BJ (cell line): Measurements from ENCODE around the gene OLFML3. TPM values are rescaled to one million over a fixed set of nuclear protein-coding genes. Genes with fewer than 3 reads are reported as not detected.
"Not testable (repeated sequence)": the region's sequence is repeated elsewhere in the genome, so short reads cannot be mapped to it uniquely, and the experiment has no call there.

Source experiments
- CTCF ChIA-PET: fragments of 350-600 bp; formaldehyde crosslinking; extraction: SDS; loops from one replicate; lab custom pipeline; 2021; ENCODE audit warnings: antibody characterized with exemption, inconsistent platforms; lab: Yijun Ruan, JAX
- POLR2A ChIA-PET: fragments of 300-600 bp; sonication (Branson Sonifier 250); formaldehyde crosslinking; extraction: SDS; loops from one replicate; lab custom pipeline; 2021; ENCODE audit warnings: antibody characterized with exemption; lab: Charles Lee
- DNase-seq: peaks from one replicate; pipeline ENCODE4 v3.0.0-alpha.2; 2011; ENCODE audit warnings: low read depth
- H3K27me3 ChIP-seq: 2 replicates; pipeline ENCODE4 v1.6.0; 2011; ENCODE audit warnings: low read length; ENCODE audit not compliant: control insufficient read depth, insufficient read depth
- H3K36me3 ChIP-seq: 2 replicates; pipeline ENCODE4 v1.5.1; 2011; ENCODE audit warnings: low read length; ENCODE audit not compliant: control insufficient read depth, insufficient read depth
- H3K4me3 ChIP-seq: 2 replicates; pipeline ENCODE4 v1.5.1; 2011; ENCODE audit warnings: low read depth, mild to moderate bottlenecking, control low read depth, low read length
- CTCF ChIP-seq: IDR thresholded peaks from 2 replicates; pipeline ENCODE4 v1.5.1; 2011; ENCODE audit warnings: low read depth, mild to moderate bottlenecking, control low read depth, inconsistent platforms, low read length, moderate library complexity; ENCODE audit not compliant: insufficient read depth
- polyA plus RNA-seq: library from polyadenylated mRNA; depleted of rRNA; stranded (reverse); fragments of >200 nt; gene quantifications from 2 replicates; pipeline ENCODE4 v1.2.3, GENCODE V29; 2011

The OLFML3 gene
- polyA plus RNA-seq, 1 experiment, result 76.8 TPM

DNA sequence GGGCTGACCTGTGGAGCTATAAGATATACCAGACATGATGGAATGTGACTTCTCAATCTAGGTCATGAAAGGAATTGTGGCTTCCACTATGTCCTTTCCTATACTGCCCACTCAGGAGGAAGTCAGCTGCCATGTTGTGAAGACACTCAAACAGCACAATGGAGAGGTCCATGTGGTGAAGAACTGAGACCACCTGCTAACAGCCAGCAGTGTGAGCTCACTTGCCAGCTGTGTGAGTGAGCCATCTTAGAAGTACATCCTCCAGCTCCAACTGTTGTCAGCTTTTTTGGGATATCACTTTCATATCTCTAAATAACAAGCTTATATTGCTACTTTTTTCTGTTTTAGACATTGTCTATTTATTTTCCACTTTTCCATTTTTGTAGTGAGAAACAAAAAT, 29.7 kb downstream of the OLFML3 start:
- no peaks in the 10 kb centered on the region for H3K27me3 ChIP-seq
- no peak for DNase-seq
- no peaks in the 10 kb centered on the region for H3K36me3 ChIP-seq
- no peak overlapping the region for H3K4me3 ChIP-seq
- ChIA-PET CTCF (interaction anchor here (0.6 to 1.5 kb wide), 9 partner anchors 22 to 495 kb away, joined by 3 to 6 read pairs (median 3); partner anchors contain the start of gene OLFML3), POLR2A (interaction anchor here (0.8 kb wide), 1 partner anchor 1836 kb away, joined by 4 read pairs; no protein-coding TSS in a partner anchor)
- TF ChIP-seq CTCF, result no peak

DNA sequence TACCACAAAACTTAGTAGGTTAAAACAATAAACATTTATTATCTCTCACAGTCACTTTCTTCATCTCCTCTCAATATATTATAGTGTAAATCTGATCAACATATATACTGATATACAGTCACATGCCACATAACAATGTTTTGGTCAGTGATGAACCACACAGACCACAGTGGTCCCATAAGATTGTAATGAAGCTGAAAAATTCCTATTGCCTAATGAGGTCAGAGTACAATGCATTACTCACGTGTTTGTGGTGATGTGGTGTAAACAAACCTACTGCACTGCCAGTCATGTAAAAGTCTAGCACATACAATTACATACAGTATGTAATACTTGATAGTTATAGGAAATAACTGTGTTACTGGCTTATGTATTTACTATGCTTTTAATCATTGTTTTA, 30.1 kb downstream of the OLFML3 start:
- H3K27me3 ChIP-seq, result no peaks in the 10 kb centered on the region
- CTCF ChIA-PET, result interaction anchor here (0.6 to 1.9 kb wide), 9 partner anchors 22 to 494 kb away, joined by 3 to 6 read pairs (median 3); no protein-coding TSS in a partner anchor
- H3K4me3 ChIP-seq, result no peak overlapping the region
- no peaks in the 10 kb centered on the region for H3K36me3 ChIP-seq
- no peak for TF ChIP-seq CTCF
- POLR2A ChIA-PET, result no interaction called here
- DNase-seq, result no peak

DNA sequence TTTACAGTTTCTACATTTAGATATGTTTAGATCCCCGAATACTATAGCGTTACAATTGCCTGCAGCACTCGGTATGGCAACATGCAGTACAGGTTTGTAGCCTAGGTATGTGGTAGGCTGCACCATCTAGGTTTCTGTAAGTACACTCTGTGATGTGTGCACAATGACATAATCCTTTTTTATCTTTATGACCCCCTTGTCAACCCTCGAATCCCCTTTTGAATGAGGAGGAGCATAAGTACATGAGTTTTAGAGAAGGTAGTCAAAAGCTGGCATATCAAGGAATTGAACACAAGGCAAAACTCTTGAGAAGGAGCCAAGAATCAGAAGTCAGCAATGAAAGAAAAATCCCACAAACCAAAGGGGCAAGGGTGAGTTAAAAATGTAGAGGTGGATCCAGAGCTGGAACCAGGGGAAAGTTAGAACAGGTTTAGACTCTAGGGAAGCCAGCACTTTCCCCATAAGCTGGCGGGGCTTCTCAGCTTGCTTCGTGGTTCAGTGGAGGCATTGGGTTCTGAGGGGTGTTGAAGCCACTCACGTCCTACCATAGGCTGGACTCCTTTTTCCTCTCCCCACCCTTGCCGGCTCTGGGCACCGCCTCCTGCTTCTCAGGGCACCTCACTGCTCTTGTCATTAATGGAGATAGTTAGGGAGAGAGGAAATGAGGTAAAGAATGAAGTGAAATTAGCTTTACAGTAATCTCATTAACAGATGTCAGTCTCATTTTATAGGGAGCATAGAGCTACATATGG, 31.3 kb downstream of the OLFML3 start:
- DNase-seq, result no peak
- Histone ChIP-seq H3K27me3 (no peaks in the 10 kb centered on the region), H3K4me3 (no peak overlapping the region), H3K36me3 (no peaks in the 10 kb centered on the region)
- POLR2A ChIA-PET, result no interaction called here
- CTCF ChIA-PET, result interaction anchor here (0.7 to 1.9 kb wide), 4 partner anchors 22 to 272 kb away, joined by 3 to 5 read pairs (median 3); no protein-coding TSS in a partner anchor
- no peak for TF ChIP-seq CTCF

DNA sequence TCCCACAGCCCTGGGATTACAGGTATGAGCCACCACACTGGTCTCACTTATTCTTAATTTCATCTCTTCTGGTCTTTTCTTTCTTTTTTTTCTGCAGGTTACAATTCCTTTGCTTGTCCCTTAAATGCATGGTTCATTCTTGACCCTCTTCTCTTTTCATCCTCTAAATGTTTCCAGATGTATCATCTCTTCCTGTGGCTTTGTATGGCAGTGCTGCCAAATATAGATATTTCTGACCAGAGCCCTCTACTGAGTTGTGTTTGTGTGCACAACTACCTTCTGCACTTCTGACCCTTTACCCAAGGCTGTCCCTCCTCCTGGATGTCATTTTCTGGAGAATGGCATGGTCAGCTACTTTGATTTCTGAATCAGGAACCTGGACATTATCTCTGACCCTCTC, 32.5 kb downstream of the OLFML3 start:
- H3K36me3 ChIP-seq, result no peaks in the 10 kb centered on the region
- TF ChIP-seq CTCF, result no peak
- H3K27me3 ChIP-seq, result no peaks in the 10 kb centered on the region
- ChIA-PET POLR2A (no interaction called here), CTCF (interaction anchor here (0.9 kb wide), 1 partner anchor 21 kb away, joined by 3 read pairs; no protein-coding TSS in a partner anchor)
- H3K4me3 ChIP-seq, result no peak overlapping the region
- DNase-seq, result no peak

GRCh38 chr1:114015075-114015474, 35.8 kb downstream of the OLFML3 start:
- ChIA-PET CTCF (interaction anchor here (0.6 to 2.0 kb wide), 2 partner anchors 18 to 320 kb away, joined by 3 to 7 read pairs; no protein-coding TSS in a partner anchor), POLR2A (interaction anchor here (0.6 kb wide), 1 partner anchor 232 kb away, joined by 3 read pairs; no protein-coding TSS in a partner anchor)
- Histone ChIP-seq H3K4me3 (no peak overlapping the region), H3K27me3 (no peaks in the 10 kb centered on the region; the same call in 1 of the 2 replicates), H3K36me3 (no peaks in the 10 kb centered on the region)
- no peak for TF ChIP-seq CTCF
- no peak for DNase-seq

DNA sequence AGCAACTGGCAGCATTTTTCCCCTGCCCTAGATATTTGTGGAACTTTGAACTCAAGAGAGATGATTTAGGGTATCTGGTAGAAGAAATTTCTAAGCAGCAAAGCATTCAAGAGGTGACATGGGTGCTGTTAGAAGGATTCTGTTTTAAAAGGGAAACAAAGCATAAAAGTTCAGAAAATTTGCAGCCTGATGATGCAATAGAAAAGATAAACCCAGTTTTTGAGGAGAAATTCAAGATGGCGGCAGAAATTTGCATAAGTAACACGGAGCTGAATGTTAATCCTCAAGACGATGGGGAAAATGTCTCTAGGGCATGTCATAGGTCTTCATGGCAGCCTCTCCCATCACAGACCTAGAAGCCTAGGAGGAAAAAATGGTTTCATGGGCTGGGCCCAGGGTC, 40.5 kb downstream of the OLFML3 start:
- H3K27me3 ChIP-seq, H3K4me3 ChIP-seq, CTCF ChIA-PET, POLR2A ChIA-PET, H3K36me3 ChIP-seq, DNase-seq: not testable (repeated sequence)
